IPS-18c (cell line): Measurements from ENCODE around the gene GIGYF1.
A peak's percentile ranks its signal among the peaks of the same experiment; 100 is the strongest.
"Not testable (repeated sequence)": the region's sequence is repeated elsewhere in the genome, so short reads cannot be mapped to it uniquely, and the experiment has no call there.

Experiments used
- H3K4me3 ChIP-seq: 2 replicates; pipeline ENCODE4 v1.7.0; 2013; ENCODE audit warnings: low read depth, mild to moderate bottlenecking, low read length, moderate library complexity; ENCODE audit not compliant: insufficient read depth
- H3K9me3 ChIP-seq: one replicate; pipeline ENCODE4 v1.6.1; 2013; ENCODE audit warnings: mild to moderate bottlenecking, low read length, moderate library complexity; ENCODE audit not compliant: control insufficient read depth, insufficient read depth

Gene GIGYF1

GRCh38 chr7:100668069-100668449, 26.0 kb downstream of the GIGYF1 start:
- H3K4me3 ChIP-seq, result no peak overlapping the region

GRCh38 chr7:100667331-100668068, 26.6 kb downstream of the GIGYF1 start:
- H3K9me3 ChIP-seq, result no peaks in the 10 kb centered on the region
- H3K4me3 ChIP-seq, result no peak overlapping the region

More at GRCh38 chr7:100668069-100668449, 26.0 kb downstream of the GIGYF1 start:
- no peaks in the 10 kb centered on the region for H3K9me3 ChIP-seq

GRCh38 chr7:100665168-100665726, 28.8 kb downstream of the GIGYF1 start:
- Histone ChIP-seq H3K4me3 (no peak overlapping the region), H3K9me3 (no peaks in the 10 kb centered on the region)

GRCh38 chr7:100662194-100662776, 31.8 kb downstream of the GIGYF1 start:
- not testable (repeated sequence) for H3K9me3 ChIP-seq, H3K4me3 ChIP-seq

GRCh38 chr7:100655908-100656674, 38.0 kb downstream of the GIGYF1 start, which contains the start of gene ACTL6B:
TSS of gene ACTL6B (minus strand) at chr7:100656448. CDS start at chr7:100656354, 94 bp downstream.
- Histone ChIP-seq H3K4me3 (peak within 1 kb of the TSS; percentile 43), H3K9me3 (peaks cover 2% of the 10 kb centered on the region)

- Histone ChIP-seq H3K9me3 (peaks cover 2% of the 10 kb centered on the region), H3K4me3 (peak overlapping the region; percentile 43)
Observed at GRCh38 chr7:100654908-100655831, 38.9 kb downstream of the GIGYF1 start.

GRCh38 chr7:100649826-100650565, 44.1 kb downstream of the GIGYF1 start:
- Histone ChIP-seq H3K9me3 (no peaks in the 10 kb centered on the region), H3K4me3 (no peak overlapping the region)

GRCh38 chr7:100642534-100642907, 51.5 kb downstream of the GIGYF1 start:
- Histone ChIP-seq H3K4me3 (peak overlapping the region; percentile 20; the same call in 1 of the 2 replicates), H3K9me3 (no peaks in the 10 kb centered on the region)

GRCh38 chr7:100641860-100642533, 52.1 kb downstream of the GIGYF1 start:
- Histone ChIP-seq H3K4me3 (no peak overlapping the region), H3K9me3 (no peaks in the 10 kb centered on the region)

- Histone ChIP-seq H3K4me3 (no peak within 1 kb of the TSS), H3K9me3 (no peaks in the 10 kb centered on the region)
Observed at GRCh38 chr7:100641463-100641859, 52.6 kb downstream of the GIGYF1 start, which contains the start of gene TFR2. TSS of gene TFR2 (minus strand) at chr7:100641552. CDS start at chr7:100641509, 43 bp downstream.

GRCh38 chr7:100640517-100641440, 53.3 kb downstream of the GIGYF1 start:
- Histone ChIP-seq H3K9me3 (no peaks in the 10 kb centered on the region), H3K4me3 (no peak overlapping the region)

- H3K4me3 ChIP-seq, result no peak overlapping the region
- no peaks in the 10 kb centered on the region for H3K9me3 ChIP-seq
Observed at GRCh38 chr7:100639995-100640516, 54.0 kb downstream of the GIGYF1 start.

GRCh38 chr7:100632951-100633717, 60.9 kb downstream of the GIGYF1 start:
- Histone ChIP-seq H3K4me3 (peak overlapping the region; percentile 58), H3K9me3 (no peaks in the 10 kb centered on the region)

- H3K4me3 ChIP-seq, result no peak overlapping the region
Observed at GRCh38 chr7:100630066-100630465, 64.0 kb downstream of the GIGYF1 start.

More at GRCh38 chr7:100630066-100630465, 64.0 kb downstream of the GIGYF1 start:
- H3K9me3 ChIP-seq, result no peaks in the 10 kb centered on the region
